Heart left ventricle (tissue), 16 donors: ENCODE data around the gene TMEM131L. TPM values are rescaled to one million over a fixed set of nuclear protein-coding genes. Genes with fewer than 3 reads are reported as not detected.

ENCODE experiments used
- ATAC-seq, 4 donors: fragments of 200-7000 bp; cut with Tn5 transposase; one replicate each; pipeline ENCODE4 v1.9.1; 2020 to 2022; ENCODE audit warnings: moderate library complexity in 4 of 4, mild to moderate bottlenecking in 3 of 4, moderate number of reproducible peaks in 1 of 4
- DNase-seq, 5 donors: peaks; one replicate each; pipeline ENCODE4 v3.0.0-alpha.2; 2020
- H3K27ac ChIP-seq, 12 donors: fragments of 200-600 bp; sonication (generic) in 4 of 12; one replicate each; pipeline versions ENCODE4 v1.5.0 to v1.8.0; 2016 to 2022; ENCODE audit warnings: mild to moderate bottlenecking in 2 of 12
- H3K27me3 ChIP-seq, 9 donors: fragments of 200-600 bp; sonication (generic) in 2 of 9; one replicate each; pipeline versions ENCODE4 v1.5.1 to v1.8.0; 2016 to 2022; ENCODE audit warnings: mild to moderate bottlenecking in 3 of 9
- H3K36me3 ChIP-seq, 9 donors: fragments of 200-600 bp; sonication (generic) in 2 of 9; one replicate each; pipeline versions ENCODE4 v1.5.0 to v1.8.0; 2018 to 2022; ENCODE audit warnings: mild to moderate bottlenecking in 2 of 9
- H3K4me1 ChIP-seq, 12 donors: fragments of 200-600 bp; sonication (generic) in 4 of 12; one replicate each; pipeline versions ENCODE4 v1.5.0 to v1.8.0; 2016 to 2022; ENCODE audit warnings: mild to moderate bottlenecking in 3 of 12
- H3K4me3 ChIP-seq, 12 donors: fragments of 200-600 bp; sonication (generic) in 4 of 12; one replicate each; pipeline versions ENCODE4 v1.5.0 to v1.8.0; 2017 to 2022; ENCODE audit warnings: mild to moderate bottlenecking in 9 of 12, moderate library complexity in 4 of 12
- H3K9me3 ChIP-seq, 12 donors: fragments of 200-600 bp; sonication (generic) in 4 of 12; one replicate each; pipeline versions ENCODE4 v1.5.0 to v1.8.0; 2016 to 2022; ENCODE audit warnings: mild to moderate bottlenecking in 1 of 12
- CTCF ChIP-seq, 12 donors: fragments of 200-600 bp; sonication (generic) in 4 of 12; IDR thresholded peaks; one replicate each; pipeline versions ENCODE4 v1.5.0 to v1.8.0; 2018 to 2022; ENCODE audit warnings: antibody characterized with exemption in 12 of 12, mild to moderate bottlenecking in 5 of 12
- POLR2A ChIP-seq, 2 donors: fragments of 450-650 bp; IDR thresholded peaks; one replicate each; pipeline ENCODE4 v1.6.1; 2017; ENCODE audit warnings: antibody characterized with exemption in 2 of 2, mild to moderate bottlenecking in 2 of 2, moderate library complexity in 2 of 2
- WGBS, 4 donors: extraction: QIAGEN DNeasy Blood & Tissue Kit in 2 of 4; methylation state at CpG; one replicate each; pipeline versions ENCODE4 v1.1.5 to v1.1.7; 2013 to 2018; 5-methylcytosine and 5-hydroxymethylcytosine counted together
- intact Hi-C, 10 donors: fragments of 100-400 bp; cut with DNase I; formaldehyde crosslinking; loops; one replicate each; pipeline versions ENCODE4 v1.11.1 to v1.14.2; 2022
- polyA plus RNA-seq, 2 donors: library from polyadenylated mRNA; stranded (reverse); fragments of 200-250 nt; gene quantifications; one replicate each; pipeline ENCODE4 v1.2.3, GENCODE V29; 2013
- total RNA-seq, 9 donors: library from RNA; depleted of rRNA in 2 of 9; stranded (reverse); fragments of >200 nt in 2 of 9; fragmentation: NEBNext Ultra II Directional in 3 of 9; extraction: Animal tissue kit (Norgen Biotek cat#: 25700) in 3 of 9; gene quantifications; one replicate each; pipeline versions ENCODE4 v1.1.0 to v1.2.4, GENCODE V29; 2016 to 2023
- donor health status: ischemic (EF 13 %, LVEDD 7.1; RV severe dilation, severe dysfunction).
- donor health status: healthy with polysubstance abuse.
- donor health status: DM: no; HTN: yes; CAD: no.
- donor health status: DM: no; HTN: no; CAD: no.
- donor health status: ischemic (EF 25% LVEDD 6.9; RV normal size, moderate dysfunction).
- donor health status: ischemic (EF 25% LVEDD 5.7; RV mildly dilated, moderate dysfunction).
- donor health status: healthy.
- donor health status: DM: yes; HTN: yes; CAD: no.
- donor health status: ischemic (EF 35%, LVEDD 5.7; RV mildly dilated, moderate dysfunction).
- donor health status: nonischemic (EF 11% LVEDD 7.7; RV severe dilation, severe dysfunction).
- donor health status: DM: yes; HTN: yes; CAD: no.
- donor health status: PGD.
- donor health status: ischemic (EF 29% LVEDD 5.4; RV normal size, mild dysfunction).
- donor health status: nonischemic (EF 23%, LVEDD 6.1; RV moderate dilation, normal function).

The TMEM131L gene
- total and polyA plus RNA-seq, 11 donors, result 3.8 to 22.2 (median 19.6) TPM

GRCh38 chr4:153476829-153477574 is 10.8 kb downstream of the TMEM131L start:
- 72 to 75% (median 74%) methylated on average over 8 of the region's 8 CpGs for WGBS, 4 donors
- ATAC-seq, result peak in 1 of 4 donors; percentile 19

GRCh38 chr4:153479101-153479500 is 12.9 kb downstream of the TMEM131L start:
- no peak for ATAC-seq

More at GRCh38 chr4:153476829-153477574, 10.8 kb downstream of the TMEM131L start:
- H3K4me3 ChIP-seq, result no peak overlapping the region
- no peak for TF ChIP-seq POLR2A (IDR thresholded peaks at IDR 0.05)
- no peak for TF ChIP-seq CTCF (IDR thresholded peaks at IDR 0.05)
- H3K9me3 ChIP-seq, result no peaks in the 10 kb centered on the region
- intact Hi-C loops, result no loop called here
- no peak for DNase-seq
- no peaks in the 10 kb centered on the region for H3K27me3 ChIP-seq
- peaks cover 0 to 38% (median 23%) of the 10 kb centered on the region in 9 donors for H3K36me3 ChIP-seq
- peak overlapping the region in 1 of 12 donors; percentile 18 for H3K27ac ChIP-seq
- H3K4me1 ChIP-seq, result peaks cover 0 to 49% (median 7%) of the 10 kb centered on the region in 12 donors

GRCh38 chr4:153480704-153481103 is 14.5 kb downstream of the TMEM131L start:
- ATAC-seq, result no peak
- intact Hi-C loops, result loop anchor here in 2 of 10 donors (10.0 kb wide), 2 partner anchors 54 to 84 kb away; no protein-coding TSS in a partner anchor
- H3K27me3 ChIP-seq, result no peaks in the 10 kb centered on the region
- TF ChIP-seq CTCF (IDR thresholded peaks at IDR 0.05) (no peak), POLR2A (IDR thresholded peaks at IDR 0.05) (no peak)
- peaks cover 0 to 67% (median 25%) of the 10 kb centered on the region in 12 donors for H3K4me1 ChIP-seq
- 87 to 91% (median 89%) methylated on average over 5 of the region's 5 CpGs for WGBS, 4 donors
- no peak overlapping the region for H3K27ac ChIP-seq
- no peak for DNase-seq
- no peaks in the 10 kb centered on the region for H3K9me3 ChIP-seq
- H3K36me3 ChIP-seq, result peaks cover 0 to 17% (median 4%) of the 10 kb centered on the region in 9 donors
- H3K4me3 ChIP-seq, result no peak overlapping the region

More at GRCh38 chr4:153479101-153479500, 12.9 kb downstream of the TMEM131L start:
- Histone ChIP-seq H3K4me3 (no peak overlapping the region), H3K27me3 (no peaks in the 10 kb centered on the region), H3K27ac (peak overlapping the region in 3 of 12 donors; percentile 5 to 19 (median 6)), H3K36me3 (peaks cover 0 to 33% (median 20%) of the 10 kb centered on the region in 9 donors), H3K4me1 (peaks cover 0 to 58% (median 21%) of the 10 kb centered on the region in 12 donors), H3K9me3 (no peaks in the 10 kb centered on the region)
- DNase-seq, result no peak
- TF ChIP-seq CTCF (IDR thresholded peaks at IDR 0.05) (no peak), POLR2A (IDR thresholded peaks at IDR 0.05) (no peak)
- 56 to 68% (median 64%) methylated on average over 3 of the region's 3 CpGs for whole genome bisulfite sequencing, 4 donors
- intact Hi-C loops, result no loop called here

GRCh38 chr4:153481478-153481877 is 15.3 kb downstream of the TMEM131L start:
- Histone ChIP-seq H3K4me1 (peaks cover 0 to 75% (median 30%) of the 10 kb centered on the region in 12 donors), H3K27me3 (no peaks in the 10 kb centered on the region), H3K36me3 (peaks cover 0 to 11% (median 0%) of the 10 kb centered on the region in 9 donors), H3K9me3 (no peaks in the 10 kb centered on the region), H3K27ac (no peak overlapping the region), H3K4me3 (no peak overlapping the region)
- DNase-seq (no peak), ATAC-seq (no peak)
- 94 to 99% (median 98%) methylated on average over 9 of the region's 9 CpGs for WGBS, 4 donors
- no peak for TF ChIP-seq CTCF (IDR thresholded peaks at IDR 0.05)
- TF ChIP-seq POLR2A (IDR thresholded peaks at IDR 0.05), result no peak
- intact Hi-C loops, result loop anchor here in 2 of 10 donors (10.0 kb wide), 2 partner anchors 53 to 83 kb away; no protein-coding TSS in a partner anchor
